HG03039 (cell line): ENCODE data around the gene DYRK4.

Source experiments
- ATAC-seq: cut with Tn5 transposase; IDR thresholded peaks from one replicate; pipeline ENCODE4 v1.9.1; 2021; ENCODE audit warnings: mild to moderate bottlenecking, moderate library complexity; ENCODE audit not compliant: unreplicated experiment

Gene DYRK4

GRCh38 chr12:4558171-4558570 lies 3.8 kb upstream of the DYRK4 start:
- no peak for ATAC-seq

GRCh38 chr12:4563336-4563735 lies 1.3 kb downstream of the DYRK4 start:
- no peak for ATAC-seq

- ATAC-seq, result no peak
Observed at GRCh38 chr12:4564818-4565217, 2.8 kb downstream of the DYRK4 start.

GRCh38 chr12:4566474-4566873 lies 4.5 kb downstream of the DYRK4 start:
- no peak for ATAC-seq

GRCh38 chr12:4567073-4567881 lies 5.3 kb downstream of the DYRK4 start:
- ATAC-seq, result no peak

DNA sequence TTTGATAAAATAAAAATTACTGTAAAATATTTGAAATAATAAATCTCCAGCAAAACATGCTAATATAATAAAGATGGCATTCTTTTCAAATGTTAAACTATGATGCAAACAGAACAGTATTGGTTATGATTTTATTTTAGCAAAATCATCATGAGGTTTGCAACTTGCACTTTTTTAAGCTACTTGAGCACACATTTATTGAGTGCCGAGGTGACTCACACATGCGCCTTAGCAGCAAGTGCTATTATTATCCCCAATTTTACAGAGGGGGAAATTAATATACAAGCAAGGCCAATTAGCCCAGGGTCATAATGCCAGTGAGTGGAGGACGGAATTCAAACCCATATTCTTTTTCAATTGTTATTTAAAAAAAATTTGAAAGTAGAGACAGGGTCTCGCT lies 7.3 kb downstream of the DYRK4 start:
- ATAC-seq, result no peak

DNA sequence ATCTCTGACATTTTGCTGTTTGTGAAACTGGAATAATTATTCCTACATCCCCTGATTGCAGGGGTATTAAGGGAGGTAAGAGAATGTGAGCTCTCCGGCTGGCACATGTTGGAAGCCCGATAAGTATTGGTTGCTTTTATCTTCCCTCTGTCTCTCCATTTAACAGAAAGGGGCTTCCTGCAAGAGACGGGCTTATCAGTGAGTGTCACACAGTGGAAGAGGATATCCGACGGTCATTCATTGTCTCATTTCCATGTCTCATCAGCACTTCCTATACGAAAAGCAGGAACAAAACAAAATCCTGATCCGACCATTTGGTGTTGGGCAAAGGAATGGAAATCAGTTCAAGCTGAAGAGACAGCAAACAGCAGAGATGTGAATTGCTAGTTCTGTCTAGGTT lies 10.7 kb downstream of the DYRK4 start:
- no peak for ATAC-seq

GRCh38 chr12:4579305-4580102 lies 17.5 kb downstream of the DYRK4 start:
- no peak for ATAC-seq

DNA sequence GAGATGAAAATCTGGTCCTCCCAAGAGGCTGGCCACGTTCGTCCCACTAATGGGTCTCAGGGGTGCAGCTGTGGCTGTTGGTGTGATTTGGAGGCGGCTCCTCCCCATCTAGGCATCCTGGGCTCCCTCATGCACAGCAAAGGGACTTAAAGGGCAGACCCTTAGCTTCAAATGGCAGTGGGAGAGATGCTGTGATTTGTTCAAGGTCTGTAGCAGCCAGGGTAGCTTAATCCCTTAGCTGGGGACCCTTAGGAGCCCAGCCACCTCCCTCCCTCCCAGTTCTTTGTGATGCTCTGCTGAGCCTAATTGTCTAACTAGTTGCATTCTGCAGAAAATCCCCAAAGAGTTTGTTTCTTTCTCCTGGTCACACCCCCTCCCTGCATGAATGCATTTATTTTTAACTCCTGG lies 18.3 kb downstream of the DYRK4 start:
- no peak for ATAC-seq

- no peak for ATAC-seq
Observed at GRCh38 chr12:4584281-4584680, 22.3 kb downstream of the DYRK4 start.

DNA sequence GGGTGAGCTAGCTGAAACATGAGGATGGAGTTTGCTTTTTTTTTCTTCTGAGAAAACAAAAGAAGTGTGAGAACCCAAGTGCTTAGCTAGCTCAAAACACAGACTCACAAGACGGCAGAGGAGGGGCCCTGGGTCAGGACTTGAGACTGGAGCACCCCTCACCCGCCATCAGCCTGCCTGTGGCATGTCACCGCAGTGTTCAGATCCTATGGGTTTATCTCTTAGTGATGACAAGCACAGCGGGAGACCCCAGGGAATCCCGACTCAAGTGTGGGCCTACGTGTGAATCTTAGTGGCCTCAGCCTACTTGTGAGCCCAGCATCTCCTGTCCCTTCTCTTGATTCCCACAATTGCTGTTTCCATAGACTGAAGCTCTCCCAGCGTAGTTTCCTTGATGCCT lies 22.9 kb downstream of the DYRK4 start:
- no peak for ATAC-seq

- ATAC-seq, result no peak
Observed at GRCh38 chr12:4586500-4586899, 24.5 kb downstream of the DYRK4 start.

DNA sequence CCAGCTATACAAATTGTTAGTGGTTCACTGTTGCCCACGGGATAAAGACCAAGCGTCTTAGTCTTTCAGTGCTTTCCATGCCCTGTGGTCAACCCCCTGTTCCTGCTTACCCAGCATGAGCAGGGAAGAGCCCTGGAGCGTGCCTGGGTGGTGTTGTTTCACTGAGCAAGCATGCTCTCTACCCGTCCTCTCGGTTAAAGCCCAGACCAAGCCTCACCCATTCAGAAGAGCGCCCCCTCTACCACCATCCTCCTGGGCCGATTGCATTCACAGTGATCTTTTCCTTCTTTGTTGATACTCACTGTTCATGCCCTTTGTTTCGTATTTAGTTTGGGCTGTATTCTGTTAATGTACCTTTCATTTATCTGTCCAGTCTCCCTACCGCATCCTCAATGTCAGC lies 25.1 kb downstream of the DYRK4 start:
- no peak for ATAC-seq

DNA sequence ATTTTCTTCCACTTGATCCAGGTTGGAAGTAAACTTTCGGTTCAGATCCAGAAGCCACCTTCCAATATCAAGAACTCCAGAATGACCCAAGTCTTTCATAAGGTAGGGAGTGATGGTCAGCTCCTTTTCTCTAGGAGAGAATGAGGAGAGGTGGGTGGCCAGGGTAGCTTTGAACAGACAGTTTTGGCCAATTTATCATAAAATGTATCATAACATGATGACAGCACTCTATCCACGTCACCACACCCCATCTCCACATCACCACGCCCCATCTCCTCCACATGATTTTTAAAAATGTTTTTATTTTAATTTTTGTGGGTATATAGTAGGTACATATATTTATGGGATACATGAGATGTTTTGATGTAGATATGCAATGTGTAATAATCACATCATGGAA lies 26.9 kb downstream of the DYRK4 start:
- ATAC-seq, result no peak

DNA sequence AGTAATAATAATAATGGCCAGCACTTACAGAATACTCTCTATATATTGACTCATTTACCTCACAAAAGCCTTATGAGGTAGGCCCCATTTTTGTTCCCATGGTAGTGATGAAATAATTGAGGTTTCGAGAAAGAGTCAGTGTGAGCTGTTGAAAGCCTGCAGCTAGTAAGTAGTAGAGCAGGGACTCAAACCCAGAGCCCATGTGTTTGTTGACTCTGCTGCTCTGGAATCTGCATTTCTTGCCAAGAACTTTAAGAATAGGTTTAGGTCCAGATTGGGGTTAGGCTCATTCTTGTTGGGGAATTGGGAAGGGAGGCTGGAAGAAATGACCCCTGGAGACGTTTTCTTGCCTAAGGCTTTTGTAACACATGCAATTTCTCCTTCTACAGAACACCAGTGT lies 27.9 kb downstream of the DYRK4 start:
- ATAC-seq, result no peak

DNA sequence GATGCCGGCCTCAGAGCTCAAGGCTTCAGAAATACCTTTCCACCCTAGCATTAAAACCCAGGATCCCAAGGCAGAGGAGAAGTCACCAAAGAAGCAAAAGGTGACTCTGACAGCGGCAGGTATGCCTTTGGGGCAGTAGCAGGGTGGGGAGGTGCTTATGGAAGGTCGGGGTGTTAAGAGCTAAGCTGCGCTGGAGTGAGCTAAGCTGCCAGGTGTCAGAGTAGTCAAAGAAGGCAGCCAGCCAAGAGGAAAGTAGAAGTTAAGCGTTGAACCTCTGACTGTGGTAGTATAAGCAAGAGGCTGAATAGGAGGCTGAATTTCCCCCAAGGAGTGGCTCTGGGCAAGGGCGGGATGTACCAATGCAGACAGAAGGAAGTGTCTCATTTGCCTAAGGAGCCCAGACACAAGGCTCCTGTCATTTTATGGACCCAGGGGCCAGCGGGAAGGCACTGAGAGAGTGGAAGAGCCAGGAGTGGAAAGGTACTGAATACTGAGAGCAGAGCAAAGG lies 29.2 kb downstream of the DYRK4 start:
- no peak for ATAC-seq

GRCh38 chr12:4595881-4596280 lies 33.9 kb downstream of the DYRK4 start:
- no peak for ATAC-seq

DNA sequence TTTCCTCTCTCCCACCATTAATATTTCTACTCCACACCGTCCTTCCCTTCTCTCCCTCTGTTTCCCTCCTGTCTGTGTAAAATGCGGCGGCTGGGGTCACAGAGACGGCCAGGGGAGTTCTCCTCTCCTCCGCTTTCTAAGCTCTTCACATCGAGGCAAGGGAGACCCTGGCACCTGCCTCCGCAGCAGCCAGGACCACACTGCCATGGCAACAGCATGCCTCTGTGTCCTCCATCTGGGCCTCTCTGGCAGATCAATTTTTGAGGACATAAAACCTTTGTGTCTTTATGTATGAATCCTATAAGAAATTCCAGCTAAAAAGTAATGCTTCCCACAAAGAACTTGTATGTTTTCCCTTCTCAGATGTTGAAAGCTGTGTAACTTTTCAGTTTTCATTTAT lies 41.4 kb downstream of the DYRK4 start:
- no peak for ATAC-seq

DNA sequence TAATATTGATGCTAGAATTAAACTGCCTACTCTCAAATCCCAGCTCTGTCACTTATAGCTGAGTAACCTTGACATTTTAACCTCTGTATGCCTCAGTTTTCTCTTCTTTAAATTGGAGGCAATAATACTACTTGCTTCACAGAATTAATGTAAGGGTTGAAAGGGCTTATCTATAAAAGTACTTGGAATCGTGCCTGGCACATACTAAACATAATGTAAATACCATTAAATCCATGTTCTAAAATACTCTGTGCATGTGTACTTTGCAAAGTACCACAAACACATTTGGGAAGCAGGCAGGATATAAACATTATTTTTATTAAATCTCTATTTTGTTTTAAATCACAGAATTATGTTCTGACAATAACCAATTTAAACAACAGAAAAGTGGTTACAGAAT lies 41.9 kb downstream of the DYRK4 start:
- ATAC-seq, result no peak

DNA sequence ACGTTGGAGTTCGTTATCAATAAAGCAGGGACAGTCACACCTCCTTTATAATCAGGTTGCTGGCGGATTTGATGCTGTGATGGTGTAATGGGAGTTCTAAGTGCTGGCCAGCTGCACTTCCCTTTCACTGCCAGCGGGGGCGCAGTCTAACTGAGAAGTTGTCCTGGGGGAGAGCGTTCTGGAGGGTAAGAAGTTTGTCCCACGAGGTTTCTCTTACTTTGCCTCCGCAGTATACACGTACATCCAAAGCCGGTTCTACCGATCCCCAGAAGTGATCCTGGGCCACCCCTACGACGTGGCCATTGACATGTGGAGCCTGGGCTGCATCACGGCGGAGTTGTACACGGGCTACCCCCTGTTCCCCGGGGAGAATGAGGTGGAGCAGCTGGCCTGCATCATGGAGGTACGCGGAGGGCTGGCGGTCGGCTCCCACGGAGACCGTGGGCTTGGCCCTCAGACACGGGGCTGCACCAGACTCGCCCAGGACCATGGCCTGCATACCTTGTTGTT lies 42.7 kb downstream of the DYRK4 start:
- ATAC-seq, result peak; percentile 90

GRCh38 chr12:4607056-4607455 lies 45.0 kb downstream of the DYRK4 start:
- no peak for ATAC-seq

DNA sequence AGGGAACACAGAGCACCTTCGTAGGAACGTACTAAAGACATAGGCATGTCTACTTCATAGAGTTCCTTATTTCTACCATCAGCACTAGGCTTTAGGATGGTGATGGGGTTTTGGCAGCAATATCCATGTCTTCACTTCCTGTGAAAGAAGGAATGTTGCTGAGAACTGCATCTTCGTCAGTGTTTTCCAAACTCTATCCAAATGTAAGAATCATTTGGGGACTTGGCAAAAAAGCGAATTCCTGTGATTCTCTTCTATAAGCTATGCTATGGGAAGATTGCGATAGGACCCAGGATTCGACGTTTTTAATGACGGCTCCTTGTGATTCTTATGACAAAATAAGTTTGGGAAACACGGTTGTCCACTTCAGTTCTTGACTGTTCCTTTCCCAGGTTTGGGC lies 47.1 kb downstream of the DYRK4 start:
- ATAC-seq, result no peak
